Tibial nerve (tissue), 4 donors: ENCODE results near the gene ATXN3L. TPM values are rescaled to one million over a fixed set of nuclear protein-coding genes. Genes with fewer than 3 reads are reported as not detected.

Experiments used
- DNase-seq, 2 donors: peaks; one replicate each; pipeline ENCODE4 v3.0.0-alpha.2; 2019; ENCODE audit warnings: low spot score in 2 of 2
- H3K27ac ChIP-seq, 4 donors: fragments of 200-600 bp; sonication (generic) in 3 of 4; one replicate each; pipeline ENCODE4 v1.5.1; 2017 to 2019; ENCODE audit warnings: mild to moderate bottlenecking in 1 of 4
- H3K27me3 ChIP-seq, 2 donors: fragments of 200-600 bp; sonication (generic) in 1 of 2; one replicate each; pipeline versions ENCODE4 v1.5.1 to v1.6.0; 2017 to 2019
- H3K36me3 ChIP-seq, 3 donors: fragments of 200-600 bp; sonication (generic); one replicate each; pipeline ENCODE4 v1.5.1; 2018 to 2019
- H3K4me1 ChIP-seq, 4 donors: fragments of 200-600 bp; sonication (generic) in 3 of 4; one replicate each; pipeline ENCODE4 v1.5.1; 2017 to 2019
- H3K4me3 ChIP-seq, 4 donors: fragments of 200-600 bp; sonication (generic) in 3 of 4; one replicate each; pipeline ENCODE4 v1.5.1; 2017 to 2019; ENCODE audit warnings: mild to moderate bottlenecking in 1 of 4, moderate library complexity in 1 of 4
- H3K9me3 ChIP-seq, 4 donors: fragments of 200-600 bp; sonication (generic) in 3 of 4; one replicate each; pipeline ENCODE4 v1.5.1; 2017 to 2019
- CTCF ChIP-seq, 5 experiments: fragments of 200-600 bp in 3 of 5; fragments of 450-650 bp in 2 of 5; sonication (generic) in 3 of 5; IDR thresholded peaks; one replicate each; pipeline ENCODE4 v1.5.1; 2016 to 2019; ENCODE audit warnings: antibody characterized with exemption in 5 of 5, mild to moderate bottlenecking in 3 of 5, moderate library complexity in 2 of 5
- EP300 ChIP-seq, 2 donors: sonication (generic); formaldehyde crosslinking; IDR thresholded peaks; one replicate each; pipeline ENCODE4 v1.6.1; 2017; ENCODE audit warnings: antibody characterized with exemption in 2 of 2, mild to moderate bottlenecking in 1 of 2
- POLR2A ChIP-seq, 2 donors: fragments of 450-650 bp; IDR thresholded peaks; one replicate each; pipeline ENCODE4 v1.6.1; 2017; ENCODE audit warnings: antibody characterized with exemption in 2 of 2, mild to moderate bottlenecking in 2 of 2, moderate library complexity in 2 of 2
- whole genome bisulfite sequencing, 2 donors: methylation state at CpG; one replicate each; pipeline ENCODE4 v1.1.5; 2018; 5-methylcytosine and 5-hydroxymethylcytosine counted together
- total RNA-seq, 4 donors: library from RNA; depleted of rRNA; stranded (reverse); fragments of >200 nt; gene quantifications; one replicate each; pipeline ENCODE4 v1.1.0, GENCODE V29; 2016

ATXN3L gene
- total RNA-seq, 4 donors from 2014 or later: not detected

- TF ChIP-seq POLR2A (IDR thresholded peaks at IDR 0.05) (no peak), EP300 (IDR thresholded peaks at IDR 0.05) (no peak), CTCF (IDR thresholded peaks at IDR 0.05) (no peak)
Measured at GRCh38 chrX:13345037-13345436, 25.2 kb upstream of the ATXN3L start.

GRCh38 chrX:13341491-13342101, 21.7 kb upstream of the ATXN3L start:
- Histone ChIP-seq H3K4me1 (no peaks in the 10 kb centered on the region), H3K27me3 (no peaks in the 10 kb centered on the region), H3K4me3 (no peak overlapping the region), H3K9me3 (no peaks in the 10 kb centered on the region), H3K36me3 (no peaks in the 10 kb centered on the region), H3K27ac (no peak overlapping the region)
- no peak for DNase-seq
- TF ChIP-seq CTCF (IDR thresholded peaks at IDR 0.05) (no peak), EP300 (IDR thresholded peaks at IDR 0.05) (no peak), POLR2A (IDR thresholded peaks at IDR 0.05) (no peak)
- WGBS, 2 donors: 85 to 86% methylated on average over 3 of the region's 3 CpGs

More at GRCh38 chrX:13345037-13345436, 25.2 kb upstream of the ATXN3L start:
- no peak for DNase-seq
- no peaks in the 10 kb centered on the region for H3K9me3 ChIP-seq
- H3K27ac ChIP-seq: no peak overlapping the region
- WGBS, 2 donors: 58 to 69% methylated on average over 4 of the region's 4 CpGs
- no peak overlapping the region for H3K4me3 ChIP-seq
- H3K4me1 ChIP-seq: no peaks in the 10 kb centered on the region
- no peaks in the 10 kb centered on the region for H3K36me3 ChIP-seq
- no peaks in the 10 kb centered on the region for H3K27me3 ChIP-seq

GRCh38 chrX:13340182-13340791, 20.4 kb upstream of the ATXN3L start:
- WGBS, 2 donors: 62 to 73% methylated on average over 5 to 10 of the region's 10 CpGs
- Histone ChIP-seq H3K27me3 (no peaks in the 10 kb centered on the region), H3K36me3 (no peaks in the 10 kb centered on the region), H3K4me3 (no peak overlapping the region), H3K9me3 (no peaks in the 10 kb centered on the region), H3K27ac (no peak overlapping the region), H3K4me1 (no peaks in the 10 kb centered on the region)
- no peak for DNase-seq
- no peak for TF ChIP-seq POLR2A (IDR thresholded peaks at IDR 0.05)
- no peak for TF ChIP-seq CTCF (IDR thresholded peaks at IDR 0.05)
- TF ChIP-seq EP300 (IDR thresholded peaks at IDR 0.05): no peak

GRCh38 chrX:13339607-13340006, 19.8 kb upstream of the ATXN3L start:
- Histone ChIP-seq H3K4me3 (no peak overlapping the region), H3K27me3 (no peaks in the 10 kb centered on the region), H3K4me1 (no peaks in the 10 kb centered on the region), H3K9me3 (no peaks in the 10 kb centered on the region), H3K27ac (no peak overlapping the region), H3K36me3 (no peaks in the 10 kb centered on the region)
- TF ChIP-seq CTCF (IDR thresholded peaks at IDR 0.05) (no peak), EP300 (IDR thresholded peaks at IDR 0.05) (no peak), POLR2A (IDR thresholded peaks at IDR 0.05) (no peak)
- no peak for DNase-seq
- WGBS, 2 donors: 71 to 100% methylated on average over 3 of the region's 3 CpGs

GRCh38 chrX:13338996-13339515, 19.2 kb upstream of the ATXN3L start:
- no peak overlapping the region for H3K27ac ChIP-seq
- H3K36me3 ChIP-seq: no peaks in the 10 kb centered on the region
- no peaks in the 10 kb centered on the region for H3K9me3 ChIP-seq
- TF ChIP-seq POLR2A (IDR thresholded peaks at IDR 0.05): no peak
- no peak for TF ChIP-seq CTCF (IDR thresholded peaks at IDR 0.05)
- TF ChIP-seq EP300 (IDR thresholded peaks at IDR 0.05): no peak
- H3K4me3 ChIP-seq: no peak overlapping the region
- H3K4me1 ChIP-seq: no peaks in the 10 kb centered on the region
- no peaks in the 10 kb centered on the region for H3K27me3 ChIP-seq
- no peak for DNase-seq
- 53 to 67% methylated on average over 3 of the region's 3 CpGs for WGBS, 2 donors
